Calu3 (cell line): ENCODE data around the gene KIF26A. TPM values are rescaled to one million over a fixed set of nuclear protein-coding genes. Genes with fewer than 3 reads are reported as not detected.

Experiments
- BruUV-seq: library from RNA; stranded (reverse); fragments of 400-500 nt; replicated peaks from 2 replicates; lab custom pipeline; 2021; lab: Mats Ljungman, UMichigan
- CTCF ChIA-PET: fragments of 300-600 bp; sonication (Branson Sonifier 250); formaldehyde crosslinking; loops from one replicate; lab custom pipeline; 2022; ENCODE audit warnings: antibody characterized with exemption; lab: Charles Lee
- DNase-seq: peaks from one replicate; pipeline ENCODE4 v3.0.0; 2022
- H3K27ac Mint-ChIP-seq: one replicate; pipeline ENCODE4 v1.8.0; 2022; ENCODE audit warnings: mixed read lengths; ENCODE audit not compliant: unreplicated experiment
- H3K27me3 Mint-ChIP-seq: one replicate; pipeline ENCODE4 v1.8.0; 2022; ENCODE audit warnings: mixed read lengths; ENCODE audit not compliant: unreplicated experiment
- H3K36me3 Mint-ChIP-seq: one replicate; pipeline ENCODE4 v1.8.0; 2022; ENCODE audit warnings: mild to moderate bottlenecking, moderate library complexity, mixed read lengths; ENCODE audit not compliant: insufficient read depth, unreplicated experiment
- H3K4me1 Mint-ChIP-seq: one replicate; pipeline ENCODE4 v1.8.0; 2022; ENCODE audit warnings: mild to moderate bottlenecking, low read depth, mixed read lengths; ENCODE audit not compliant: unreplicated experiment
- H3K4me3 Mint-ChIP-seq: one replicate; pipeline ENCODE4 v1.8.0; 2022; ENCODE audit warnings: mild to moderate bottlenecking, low read depth, moderate library complexity, mixed read lengths; ENCODE audit not compliant: unreplicated experiment
- H3K9me3 Mint-ChIP-seq: one replicate; pipeline ENCODE4 v1.8.0; 2022; ENCODE audit warnings: low read depth, mixed read lengths; ENCODE audit not compliant: unreplicated experiment
- intact Hi-C: fragments of 100-400 bp; cut with micrococcal nuclease; formaldehyde crosslinking; loops from one replicate; pipeline ENCODE4 v1.10.0; 2022; ENCODE audit not compliant: unreplicated experiment
- total RNA-seq: library from RNA; stranded (reverse); gene quantifications from 2 replicates; pipeline ENCODE4 v1.2.3, GENCODE V29; 2022
- TF ChIP-seq, protein P1 (sequence below): fragments of 200-600 bp; IDR thresholded peaks from one replicate; pipeline ENCODE4 v1.8.0; 2022; ENCODE audit warnings: antibody characterized with exemption; ENCODE audit not compliant: unreplicated experiment

The KIF26A gene
- total RNA-seq, 1 experiment from 2014 or later = 0.07 TPM

DNA sequence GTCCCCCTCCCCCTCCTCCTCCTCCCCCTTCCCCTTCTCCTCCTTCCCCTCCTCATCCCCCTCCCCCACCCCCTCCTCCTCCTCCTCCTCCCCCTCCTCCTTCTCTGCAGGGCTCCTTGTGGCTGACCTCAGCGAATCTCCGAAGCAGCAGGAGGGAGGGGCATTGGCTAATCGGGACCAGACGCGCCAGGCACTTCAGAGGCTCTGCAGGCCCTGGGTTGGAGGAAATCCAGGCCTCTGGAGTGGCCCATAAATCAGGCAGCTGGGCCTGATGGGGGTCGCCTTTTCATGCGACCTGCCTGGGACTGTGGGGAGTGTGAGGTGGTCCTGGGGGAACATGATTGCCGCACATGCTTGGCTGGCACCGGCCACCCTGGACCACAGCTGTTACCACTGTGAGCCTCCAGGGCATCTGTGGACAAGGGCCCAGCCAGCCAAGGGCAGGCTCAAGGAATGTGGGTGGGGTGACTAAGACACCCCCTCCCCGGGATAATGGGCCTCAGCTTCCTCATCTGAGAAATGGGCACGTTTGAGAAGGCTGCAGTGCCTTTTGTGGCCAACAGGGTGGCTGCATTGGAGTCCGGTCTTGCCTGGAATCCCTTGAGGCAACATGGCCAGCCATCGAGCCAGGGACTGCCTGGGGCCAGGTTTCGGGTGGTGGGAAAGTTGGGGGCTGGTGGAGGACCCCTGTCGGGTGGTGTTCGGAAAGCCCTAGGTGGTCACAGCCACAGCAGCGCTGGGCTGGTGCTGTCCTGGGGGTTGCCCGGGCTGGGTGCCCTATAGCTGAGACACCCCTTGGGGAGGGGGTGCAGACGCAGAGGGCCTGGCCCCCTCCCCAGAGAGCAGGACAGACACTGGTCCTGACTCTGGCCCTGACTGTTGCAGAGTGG, 12.0 kb downstream of the KIF26A start:
- peaks cover 48% of the 10 kb centered on the region for H3K27me3 Mint-ChIP-seq
- intact Hi-C loops = no loop called here
- no peaks in the 10 kb centered on the region for H3K36me3 Mint-ChIP-seq
- TF ChIP-seq, protein P1, sequence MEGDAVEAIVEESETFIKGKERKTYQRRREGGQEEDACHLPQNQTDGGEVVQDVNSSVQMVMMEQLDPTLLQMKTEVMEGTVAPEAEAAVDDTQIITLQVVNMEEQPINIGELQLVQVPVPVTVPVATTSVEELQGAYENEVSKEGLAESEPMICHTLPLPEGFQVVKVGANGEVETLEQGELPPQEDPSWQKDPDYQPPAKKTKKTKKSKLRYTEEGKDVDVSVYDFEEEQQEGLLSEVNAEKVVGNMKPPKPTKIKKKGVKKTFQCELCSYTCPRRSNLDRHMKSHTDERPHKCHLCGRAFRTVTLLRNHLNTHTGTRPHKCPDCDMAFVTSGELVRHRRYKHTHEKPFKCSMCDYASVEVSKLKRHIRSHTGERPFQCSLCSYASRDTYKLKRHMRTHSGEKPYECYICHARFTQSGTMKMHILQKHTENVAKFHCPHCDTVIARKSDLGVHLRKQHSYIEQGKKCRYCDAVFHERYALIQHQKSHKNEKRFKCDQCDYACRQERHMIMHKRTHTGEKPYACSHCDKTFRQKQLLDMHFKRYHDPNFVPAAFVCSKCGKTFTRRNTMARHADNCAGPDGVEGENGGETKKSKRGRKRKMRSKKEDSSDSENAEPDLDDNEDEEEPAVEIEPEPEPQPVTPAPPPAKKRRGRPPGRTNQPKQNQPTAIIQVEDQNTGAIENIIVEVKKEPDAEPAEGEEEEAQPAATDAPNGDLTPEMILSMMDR = no peak
- H3K4me1 Mint-ChIP-seq = no peaks in the 10 kb centered on the region
- H3K9me3 Mint-ChIP-seq = no peaks in the 10 kb centered on the region
- H3K4me3 Mint-ChIP-seq = no peak overlapping the region
- H3K27ac Mint-ChIP-seq = no peak overlapping the region
- no TSS peak for BruUV-seq
- no peak for DNase-seq
- CTCF ChIA-PET = no interaction called here

DNA sequence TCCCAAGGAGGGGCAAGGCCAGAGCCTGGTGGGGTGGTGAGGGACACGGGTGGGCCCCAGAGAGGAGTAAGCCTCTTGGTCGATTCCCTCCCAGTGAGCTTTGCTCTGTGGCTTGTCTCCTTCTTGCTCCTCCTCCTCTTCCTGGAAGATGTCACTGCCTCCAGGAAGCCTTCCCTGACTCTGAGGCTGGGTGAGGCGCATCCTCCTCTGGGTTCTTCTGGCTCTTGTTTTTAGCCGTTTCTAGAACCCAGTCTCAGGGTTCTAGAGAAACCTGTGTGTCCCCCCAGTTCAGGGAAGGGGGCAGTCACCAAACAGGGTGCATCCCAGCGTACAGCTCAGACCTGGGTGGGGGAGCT, 12.6 kb downstream of the KIF26A start:
- intact Hi-C loops = no loop called here
- H3K4me3 Mint-ChIP-seq = no peak overlapping the region
- no peaks in the 10 kb centered on the region for H3K4me1 Mint-ChIP-seq
- no peak overlapping the region for H3K27ac Mint-ChIP-seq
- no peak for DNase-seq
- peaks cover 48% of the 10 kb centered on the region for H3K27me3 Mint-ChIP-seq
- H3K9me3 Mint-ChIP-seq = no peaks in the 10 kb centered on the region
- no TSS peak for BruUV-seq
- CTCF ChIA-PET = no interaction called here
- H3K36me3 Mint-ChIP-seq = no peaks in the 10 kb centered on the region
- TF ChIP-seq, protein P1 = no peak

DNA sequence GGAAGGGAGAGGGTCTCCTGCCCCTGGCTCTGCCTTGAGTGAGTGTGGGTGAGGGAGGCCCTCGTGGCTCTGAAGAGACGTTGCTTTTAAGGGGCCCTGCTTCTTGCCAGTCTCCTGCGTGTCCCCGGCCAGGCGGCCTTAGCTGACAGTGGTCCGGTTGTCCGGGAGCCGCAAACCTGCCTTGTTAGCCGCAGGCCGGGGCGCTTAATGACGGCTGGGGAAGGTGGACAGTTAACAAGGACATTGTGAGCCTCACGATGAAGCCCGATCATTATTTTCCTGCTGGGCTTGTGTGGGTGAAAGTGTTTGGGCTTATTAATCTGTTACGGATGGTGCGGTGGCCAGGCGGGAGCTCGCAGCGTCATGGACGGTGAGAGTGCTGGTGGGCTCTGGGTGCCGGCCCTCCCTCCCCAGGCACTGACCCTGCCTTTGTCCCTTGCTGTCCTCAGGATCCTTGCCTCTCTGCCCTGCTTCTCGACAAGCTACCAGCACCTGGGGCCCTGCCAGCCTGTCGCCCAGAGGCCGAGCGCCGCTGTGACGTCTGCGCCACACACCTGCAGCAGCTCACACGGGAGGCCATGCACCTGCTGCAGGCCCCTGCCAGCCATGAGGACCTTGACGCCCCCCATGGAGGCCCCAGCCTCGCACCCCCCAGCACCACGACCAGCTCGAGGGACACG, 13.3 kb downstream of the KIF26A start:
- intact Hi-C loops = no loop called here
- H3K4me1 Mint-ChIP-seq = no peaks in the 10 kb centered on the region
- CTCF ChIA-PET = interaction anchor here (0.6 kb wide), 1 partner anchor 213 kb away, joined by 5 read pairs; no protein-coding TSS in a partner anchor
- BruUV-seq = no TSS peak
- DNase-seq = no peak
- no peaks in the 10 kb centered on the region for H3K36me3 Mint-ChIP-seq
- no peaks in the 10 kb centered on the region for H3K9me3 Mint-ChIP-seq
- TF ChIP-seq, protein P1 = no peak
- peaks cover 41% of the 10 kb centered on the region for H3K27me3 Mint-ChIP-seq
- no peak overlapping the region for H3K27ac Mint-ChIP-seq
- H3K4me3 Mint-ChIP-seq = no peak overlapping the region

DNA sequence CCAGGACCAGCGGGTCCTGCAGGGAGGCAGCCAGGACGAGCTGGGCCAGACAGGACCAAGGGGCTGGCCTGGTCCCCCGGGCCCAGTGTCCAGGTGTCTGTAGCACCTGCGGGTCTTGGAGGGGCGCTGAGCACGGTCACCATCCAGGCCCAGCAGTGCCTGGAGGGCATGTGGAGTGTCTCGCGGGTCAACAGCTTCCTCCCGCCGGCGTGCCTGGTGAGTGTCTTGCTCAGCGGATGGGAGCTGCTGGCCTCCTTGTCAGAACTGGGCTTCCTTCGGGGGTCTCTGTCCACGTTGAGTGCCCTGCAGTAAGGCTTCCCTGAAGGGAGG, 13.8 kb downstream of the KIF26A start:
- DNase-seq = no peak
- TF ChIP-seq, protein P1 = no peak
- H3K4me1 Mint-ChIP-seq = no peaks in the 10 kb centered on the region

More for the DNA sequence above, 13.8 kb downstream of the KIF26A start:
- CTCF ChIA-PET = interaction anchor here (0.6 kb wide), 1 partner anchor 213 kb away, joined by 5 read pairs; no protein-coding TSS in a partner anchor
- peaks cover 36% of the 10 kb centered on the region for H3K27me3 Mint-ChIP-seq
- BruUV-seq = no TSS peak
- no peaks in the 10 kb centered on the region for H3K9me3 Mint-ChIP-seq
- no peaks in the 10 kb centered on the region for H3K36me3 Mint-ChIP-seq
- intact Hi-C loops = no loop called here
- no peak overlapping the region for H3K4me3 Mint-ChIP-seq
- H3K27ac Mint-ChIP-seq = no peak overlapping the region
